Measurements from ENCODE around the gene EFNB3.

Gene EFNB3

GRCh38 chr17:7720125-7720524, 15.1 kb downstream of the EFNB3 start:
- DNase-seq, result no peak

DNA sequence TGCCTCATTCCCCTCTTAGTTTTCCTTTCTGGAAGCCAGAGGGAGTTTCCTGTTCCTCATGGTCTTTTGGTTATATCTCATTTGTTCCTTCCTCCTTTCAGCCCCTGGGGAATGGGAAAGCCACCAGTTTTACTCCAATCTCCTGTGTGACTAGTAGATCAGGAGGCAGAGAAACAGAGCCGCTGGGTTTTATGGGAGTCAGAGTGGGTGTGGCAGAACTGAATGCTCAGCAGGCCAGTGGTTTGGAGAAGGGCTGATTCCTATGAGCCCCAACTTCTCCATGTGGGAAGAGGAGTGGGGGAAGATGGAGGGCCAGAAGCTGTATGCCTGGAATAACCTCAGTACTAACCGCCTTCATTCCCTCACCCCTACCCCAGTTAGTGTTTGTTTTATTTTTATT, 16.6 kb downstream of the EFNB3 start:
- DNase-seq, result no peak

GRCh38 chr17:7727886-7728285, 22.9 kb downstream of the EFNB3 start:
- DNase-seq, result no peak

DNA sequence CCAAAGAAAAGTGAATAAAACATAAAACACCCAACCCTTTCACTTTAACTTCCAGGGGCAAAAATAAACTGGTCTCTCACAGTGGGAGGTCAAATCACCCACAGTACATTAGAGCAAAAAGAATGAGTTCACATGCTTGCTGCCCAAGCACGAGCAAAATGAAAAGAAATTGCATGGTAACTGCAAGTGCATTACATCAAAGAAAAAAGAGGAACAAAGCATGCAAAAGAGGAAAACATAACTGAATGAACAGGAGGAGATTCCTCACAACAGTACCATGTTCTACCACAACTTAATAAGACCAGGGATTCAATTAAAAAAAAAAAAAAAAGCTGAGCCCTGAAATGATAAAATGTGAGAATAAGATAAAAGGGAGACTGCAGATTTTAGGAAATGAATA, 24.8 kb downstream of the EFNB3 start:
- DNase-seq, result no peak

DNA sequence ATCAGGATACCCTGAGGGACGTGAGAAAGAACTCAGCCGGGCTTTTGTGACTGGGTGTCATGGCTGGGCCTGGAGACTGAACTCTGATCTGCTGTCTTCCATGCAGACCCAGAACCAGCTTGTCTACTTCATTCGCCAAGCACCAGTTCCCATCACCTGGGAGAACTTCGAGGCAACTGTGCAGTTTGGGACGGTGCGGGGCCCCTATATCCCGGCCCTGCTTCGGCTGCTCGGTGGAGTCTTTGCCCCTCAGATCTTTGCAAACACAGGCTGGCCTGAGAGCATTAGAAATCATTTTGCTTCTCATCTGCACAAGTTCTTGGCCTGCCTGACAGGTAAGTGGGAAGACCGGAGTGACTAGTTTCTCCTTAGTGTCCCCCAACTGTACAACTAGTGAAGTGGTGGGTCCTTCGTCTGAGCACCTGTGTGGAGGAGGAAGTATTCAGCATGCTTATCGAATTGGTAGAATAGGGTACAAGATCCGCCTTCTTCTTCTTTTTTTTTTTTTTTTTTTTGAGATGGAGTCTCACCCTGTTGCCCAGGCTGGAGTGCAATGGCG, 28.1 kb downstream of the EFNB3 start:
- DNase-seq, result no peak

GRCh38 chr17:7737601-7738000, 32.6 kb downstream of the EFNB3 start:
- no peak for DNase-seq

DNA sequence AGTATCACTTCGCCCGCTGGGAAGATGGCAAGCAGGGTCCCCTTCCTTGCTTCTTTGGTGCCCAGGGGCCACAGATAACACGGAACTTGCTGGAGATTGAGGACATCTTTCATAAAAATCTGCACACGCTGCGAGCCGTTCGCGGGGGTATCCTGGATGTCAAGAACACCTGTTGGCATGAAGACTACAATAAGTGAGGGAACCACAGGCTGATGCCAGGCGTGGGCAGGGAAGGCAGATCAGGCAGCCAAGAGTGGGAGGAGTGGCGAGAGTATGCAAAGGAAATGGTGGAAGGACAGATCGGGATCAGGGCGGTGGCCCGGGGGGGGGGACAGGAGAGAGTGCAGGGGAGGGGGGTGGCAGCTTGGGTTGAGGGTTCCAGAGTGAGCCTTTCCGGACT, 34.7 kb downstream of the EFNB3 start:
- DNase-seq, result no peak

DNA sequence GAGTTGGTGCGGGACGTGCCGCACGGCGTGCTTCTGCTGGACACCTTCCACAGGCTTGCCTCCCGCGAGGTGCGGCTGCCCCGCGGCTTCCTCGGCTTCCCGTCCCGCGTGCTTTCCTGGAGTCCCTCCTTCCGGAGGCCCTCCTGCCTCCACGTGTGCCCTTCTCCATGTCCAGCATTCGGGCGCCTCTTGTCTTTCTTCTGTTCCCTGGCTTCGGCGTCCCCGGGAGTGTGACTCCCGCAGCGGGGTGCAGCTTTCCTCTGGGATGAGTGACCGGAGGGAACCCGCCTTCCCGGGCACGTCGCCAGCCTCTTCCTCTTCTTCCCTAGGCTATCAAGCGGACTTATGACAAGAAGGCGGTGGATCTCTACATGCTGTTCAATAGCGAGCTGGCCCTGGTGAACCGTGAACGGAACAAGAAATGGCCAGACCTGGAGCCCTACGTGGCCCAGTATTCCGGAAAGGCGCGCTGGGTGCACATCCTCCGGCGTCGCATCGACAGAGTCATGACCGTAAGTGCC, 35.5 kb downstream of the EFNB3 start:
- no peak for DNase-seq

- DNase-seq, result no peak
Measured at GRCh38 chr17:7742729-7743128, 37.7 kb downstream of the EFNB3 start.

DNA sequence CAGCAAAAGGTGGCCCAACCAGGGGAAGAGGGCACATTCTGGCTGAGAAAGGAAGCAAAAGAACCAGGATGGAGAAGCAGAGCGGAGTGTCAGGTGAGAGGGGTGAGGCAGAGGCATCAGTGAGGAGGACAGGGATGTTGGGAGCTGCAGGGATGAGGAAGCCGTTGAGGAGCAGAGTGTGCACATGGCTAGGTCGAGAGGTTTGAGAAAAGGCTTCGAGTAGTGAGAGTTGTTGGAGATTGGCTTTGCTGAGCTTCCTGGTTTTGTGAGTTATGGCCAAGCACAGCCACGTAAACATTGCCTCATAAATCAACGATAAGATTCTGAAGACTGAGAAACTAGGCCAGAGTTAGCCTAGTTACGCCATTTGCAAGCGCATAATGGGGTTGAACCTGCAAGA, 39.4 kb downstream of the EFNB3 start:
- no peak for DNase-seq

- no peak for DNase-seq
Measured at GRCh38 chr17:7745748-7746470, 40.9 kb downstream of the EFNB3 start.

DNA sequence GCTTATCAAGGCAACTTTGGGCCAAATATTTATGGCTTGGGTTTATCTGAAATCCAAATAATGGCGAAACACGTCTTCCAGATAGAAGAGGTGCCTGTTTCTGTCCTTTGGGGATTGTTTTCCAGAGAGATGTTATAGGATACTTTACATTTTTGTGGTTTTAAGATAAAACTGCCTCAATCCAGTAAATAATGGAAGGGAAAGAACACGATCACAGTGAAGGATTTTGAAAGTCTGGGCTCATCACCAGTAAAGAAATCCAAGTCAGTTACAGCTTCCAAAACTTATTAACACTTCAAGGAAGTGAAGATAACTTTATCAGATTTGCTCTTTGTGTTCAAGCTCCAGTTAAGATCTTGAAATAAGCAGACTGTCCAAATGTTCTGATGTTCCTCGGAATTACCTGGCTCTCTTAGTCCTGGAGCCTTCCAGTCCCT, 42.7 kb downstream of the EFNB3 start:
- no peak for DNase-seq

DNA sequence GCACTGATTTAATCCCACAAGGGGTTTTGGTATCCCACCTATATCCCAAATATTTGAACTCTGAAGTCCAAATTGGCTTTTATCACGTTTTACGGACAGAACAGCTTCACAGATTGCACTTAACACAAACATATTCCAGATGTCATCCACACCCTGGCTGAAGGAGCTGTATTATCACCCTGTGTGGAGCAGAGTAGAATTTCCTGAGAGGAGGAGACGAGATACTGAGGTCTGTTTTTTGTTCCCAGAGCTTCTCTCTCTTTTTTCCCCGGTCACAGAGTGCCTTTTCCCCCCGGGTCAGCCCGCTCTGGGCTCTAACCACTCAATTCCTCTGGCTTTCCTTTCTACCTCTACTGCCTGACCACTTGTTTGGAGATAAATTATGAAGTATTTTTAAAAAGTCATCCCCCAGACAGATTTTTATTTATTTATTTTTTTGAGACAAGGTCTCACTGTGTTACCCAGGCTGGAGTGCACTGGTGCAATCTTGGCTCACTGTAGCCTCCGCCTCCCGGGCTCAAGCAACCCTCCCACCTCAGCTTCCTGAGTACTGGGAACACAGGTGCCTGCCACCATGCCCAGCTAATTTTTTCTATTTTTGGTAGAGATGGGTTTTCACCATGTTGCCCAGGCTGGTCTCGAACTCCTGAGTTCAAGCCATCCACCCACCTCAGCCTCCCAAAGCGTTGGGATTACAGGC, 43.2 kb downstream of the EFNB3 start:
- no peak for DNase-seq

- no peak for DNase-seq
Measured at GRCh38 chr17:7750321-7750821, 45.4 kb downstream of the EFNB3 start.

- no peak for DNase-seq
Measured at GRCh38 chr17:7754656-7755055, 49.7 kb downstream of the EFNB3 start.

DNA sequence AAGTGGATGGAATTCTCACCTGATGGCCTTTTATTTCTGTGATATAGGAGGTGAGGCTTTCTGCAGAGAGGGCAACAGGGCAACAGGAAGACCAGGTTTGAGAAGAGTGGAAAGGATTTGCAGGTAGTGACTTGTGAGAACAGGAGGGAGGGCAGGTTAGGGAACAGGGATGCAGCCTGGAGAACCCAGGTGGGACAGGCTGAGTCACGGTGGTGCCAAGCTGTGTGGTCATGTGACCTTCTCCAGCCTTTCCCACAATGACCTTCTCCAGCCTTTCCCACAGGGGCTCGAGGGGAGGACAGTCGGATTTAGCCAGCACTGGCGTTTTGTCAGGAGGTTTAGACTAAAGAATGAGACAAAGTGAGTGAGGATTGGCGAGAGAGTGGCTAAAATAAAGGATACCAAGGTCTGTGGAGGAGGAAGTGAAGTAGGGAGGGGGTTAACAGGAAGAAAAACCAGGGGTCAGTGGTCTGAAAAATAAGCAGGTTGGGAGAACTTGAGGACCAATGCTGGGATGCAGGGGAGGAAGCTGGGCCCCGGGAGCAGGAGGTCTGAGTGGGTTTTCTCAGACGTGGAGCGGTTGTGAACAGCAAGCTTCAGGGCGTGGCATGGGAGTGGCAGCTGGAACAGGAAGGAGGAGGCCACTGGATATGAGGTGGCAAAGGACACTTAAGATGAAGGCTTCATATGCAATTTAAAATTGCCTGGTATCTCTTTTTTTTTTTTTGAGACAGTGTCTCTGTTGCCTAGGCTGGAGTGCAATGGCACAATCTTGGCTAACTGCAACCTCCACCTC, 50.3 kb downstream of the EFNB3 start:
- no peak for DNase-seq

- no peak for DNase-seq
Measured at GRCh38 chr17:7756968-7757367, 52.0 kb downstream of the EFNB3 start.

Measured in stimulated activated CD4-positive, alpha-beta T cell treated with anti-CD3 and anti-CD28 coated beads, Interleukin-4, amount 100 ng/mL, for 1 hour (primary cell).